Omental fat pad (tissue), 4 donors: ENCODE data around the gene ARHGEF12. TPM values are rescaled to one million over a fixed set of nuclear protein-coding genes. Genes with fewer than 3 reads are reported as not detected.

ENCODE experiments used
- ATAC-seq: fragments of 150-250 bp; one replicate; pipeline ENCODE4 v1.9.1; 2016; ENCODE audit warnings: mild to moderate bottlenecking, moderate library complexity; ENCODE audit not compliant: low FRiP score
- DNase-seq: peaks from one replicate; pipeline ENCODE4 v3.0.0-alpha.2; 2019; ENCODE audit warnings: low spot score
- total RNA-seq, 4 donors: library from RNA; depleted of rRNA; stranded (reverse); fragments of >200 nt; gene quantifications; one replicate each; pipeline ENCODE4 v1.1.0, GENCODE V29; 2016
- TF ChIP-seq, protein P1 (sequence below), 3 donors: fragments of 450-650 bp; IDR thresholded peaks; one replicate each; pipeline ENCODE4 v1.5.1; 2016 to 2017; ENCODE audit warnings: antibody characterized with exemption in 3 of 3, mild to moderate bottlenecking in 3 of 3, moderate library complexity in 2 of 3

ARHGEF12 gene
- total RNA-seq, 4 donors from 2014 or later: 69.8 to 137 (median 75.2) TPM

DNA sequence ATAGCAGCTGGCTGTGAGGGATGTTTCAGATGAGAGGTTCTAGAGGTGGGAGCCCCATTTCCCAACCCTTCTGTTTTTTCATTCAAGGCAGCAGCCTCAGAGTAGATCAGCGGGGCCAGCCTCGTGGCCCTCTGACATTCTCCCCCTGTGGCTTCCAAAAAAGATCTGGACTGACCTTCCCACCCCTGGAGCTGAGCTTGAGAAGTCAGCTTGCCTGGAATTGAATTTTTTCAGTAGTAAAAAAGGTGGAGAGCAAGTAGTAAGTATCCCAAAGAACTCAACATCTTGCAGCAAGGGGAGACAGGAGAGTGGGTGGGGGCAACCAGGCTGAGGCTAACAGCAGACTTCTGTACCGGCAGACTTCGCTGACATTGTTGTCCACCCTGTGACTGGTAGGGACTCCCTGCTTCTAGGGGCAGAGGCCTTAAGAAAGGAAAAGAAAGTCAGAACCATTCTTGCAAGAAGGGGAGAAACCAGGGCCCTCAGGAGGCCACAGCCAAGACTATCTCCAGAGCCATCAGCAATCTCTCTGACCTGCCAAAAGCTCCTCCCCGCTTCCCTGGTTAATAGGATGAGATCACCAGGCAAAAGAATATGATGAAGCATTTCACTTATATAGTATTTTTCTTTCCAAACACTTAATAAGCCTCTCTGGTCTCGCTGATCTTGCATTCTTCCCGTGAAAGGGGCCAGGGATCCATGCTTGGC is 173.3 kb downstream of the ARHGEF12 start:
- TF ChIP-seq, protein P1, sequence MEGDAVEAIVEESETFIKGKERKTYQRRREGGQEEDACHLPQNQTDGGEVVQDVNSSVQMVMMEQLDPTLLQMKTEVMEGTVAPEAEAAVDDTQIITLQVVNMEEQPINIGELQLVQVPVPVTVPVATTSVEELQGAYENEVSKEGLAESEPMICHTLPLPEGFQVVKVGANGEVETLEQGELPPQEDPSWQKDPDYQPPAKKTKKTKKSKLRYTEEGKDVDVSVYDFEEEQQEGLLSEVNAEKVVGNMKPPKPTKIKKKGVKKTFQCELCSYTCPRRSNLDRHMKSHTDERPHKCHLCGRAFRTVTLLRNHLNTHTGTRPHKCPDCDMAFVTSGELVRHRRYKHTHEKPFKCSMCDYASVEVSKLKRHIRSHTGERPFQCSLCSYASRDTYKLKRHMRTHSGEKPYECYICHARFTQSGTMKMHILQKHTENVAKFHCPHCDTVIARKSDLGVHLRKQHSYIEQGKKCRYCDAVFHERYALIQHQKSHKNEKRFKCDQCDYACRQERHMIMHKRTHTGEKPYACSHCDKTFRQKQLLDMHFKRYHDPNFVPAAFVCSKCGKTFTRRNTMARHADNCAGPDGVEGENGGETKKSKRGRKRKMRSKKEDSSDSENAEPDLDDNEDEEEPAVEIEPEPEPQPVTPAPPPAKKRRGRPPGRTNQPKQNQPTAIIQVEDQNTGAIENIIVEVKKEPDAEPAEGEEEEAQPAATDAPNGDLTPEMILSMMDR (IDR thresholded peaks at IDR 0.05): no peak
- DNase-seq (no peak), ATAC-seq (no peak)

DNA sequence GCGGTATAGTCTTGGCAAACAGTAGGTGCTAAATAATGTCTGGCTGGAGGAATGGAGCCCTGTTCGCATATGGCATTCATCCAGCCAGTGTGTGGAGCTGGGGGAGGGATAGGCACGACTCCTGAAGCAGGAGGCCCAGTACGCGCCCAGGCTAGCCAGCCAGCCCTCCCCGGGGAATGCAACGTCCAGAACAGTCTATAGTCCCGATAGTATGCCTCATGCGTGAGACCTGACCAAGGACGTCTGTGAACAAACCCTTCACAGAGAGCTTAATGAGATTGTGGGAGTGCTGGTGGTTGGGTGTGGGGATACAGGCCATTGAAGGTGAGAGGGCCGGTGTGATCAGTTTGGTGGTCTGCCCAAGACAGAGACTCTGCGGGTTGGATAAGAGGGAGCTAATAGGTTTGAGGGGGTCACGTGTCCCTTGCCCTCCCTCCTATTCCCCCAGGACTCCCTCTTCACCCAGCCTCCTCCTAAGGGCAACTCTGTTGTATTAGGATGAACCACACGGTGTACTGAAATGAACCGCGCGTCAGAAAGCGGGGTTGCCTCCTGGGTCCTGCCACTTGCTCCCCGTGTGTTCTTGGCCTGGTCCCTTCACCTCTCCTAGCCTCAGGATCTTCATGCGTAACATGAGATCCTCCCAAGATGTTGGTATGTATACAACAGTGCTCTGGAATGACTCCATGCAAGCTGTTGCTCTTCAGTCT is 174.3 kb downstream of the ARHGEF12 start:
- TF ChIP-seq, protein P1 (IDR thresholded peaks at IDR 0.05): no peak
- DNase-seq: no peak
- no peak for ATAC-seq

- ATAC-seq (peak; percentile 79), DNase-seq (peak; percentile 51)
- TF ChIP-seq, protein P1 (IDR thresholded peaks at IDR 0.05): peak in 2 of 3 donors; percentile 57 to 93
These were observed 175.1 kb downstream of the ARHGEF12 start, which contains the start of gene GRIK4 for GRCh38 chr11:120511116-120511819. Gene GRIK4, plus strand, starts transcription at chr11:120511748. Its CDS starts 148,571 bp downstream, at chr11:120660319.

DNA sequence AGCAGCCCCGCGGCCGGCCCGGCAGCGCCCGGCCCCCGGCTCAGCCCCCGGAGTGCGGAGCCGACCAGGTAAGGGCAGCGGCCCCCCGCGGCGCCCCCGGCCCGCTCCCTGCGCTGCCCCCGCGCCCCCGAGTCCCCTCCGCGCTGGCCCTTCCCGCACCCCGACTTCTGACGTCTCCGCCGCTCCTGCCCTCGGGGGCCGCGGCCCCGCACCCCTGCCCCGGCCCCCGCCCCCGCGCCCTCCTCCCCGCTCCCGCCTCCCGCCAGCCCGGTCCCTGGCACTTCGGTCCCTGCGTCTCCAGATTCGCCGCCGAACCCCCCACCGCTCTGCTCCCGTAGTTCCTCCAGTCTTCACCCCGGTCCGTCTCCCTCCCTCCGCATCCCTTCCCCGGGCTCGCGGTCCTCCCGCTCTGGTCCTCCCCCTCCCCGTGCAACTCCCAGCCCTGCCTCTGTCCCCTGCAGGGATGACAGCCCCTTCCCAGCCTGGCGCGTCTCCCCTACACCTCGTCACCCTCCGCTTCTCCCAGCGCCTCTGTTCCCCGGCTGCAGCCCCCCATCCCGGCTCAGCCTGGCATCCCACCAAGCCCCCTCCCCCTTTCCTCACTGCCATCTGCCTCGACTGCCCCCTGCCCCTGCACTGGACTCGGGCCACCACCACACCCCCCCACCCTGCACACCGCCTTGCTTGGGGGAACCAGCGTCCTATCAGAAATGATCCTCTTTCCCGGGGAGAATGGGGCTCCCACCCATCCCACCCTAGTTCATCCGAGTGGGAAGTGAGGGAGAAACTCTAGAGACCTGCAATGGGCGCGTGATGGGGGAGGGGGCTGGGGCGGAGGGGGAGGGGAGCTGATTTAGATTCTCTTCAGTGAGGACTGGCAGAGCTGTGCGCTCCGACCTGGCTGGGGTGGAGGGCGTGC is 175.9 kb downstream of the ARHGEF12 start:
- ATAC-seq (no peak), DNase-seq (no peak)
- TF ChIP-seq, protein P1 (IDR thresholded peaks at IDR 0.05): no peak

DNA sequence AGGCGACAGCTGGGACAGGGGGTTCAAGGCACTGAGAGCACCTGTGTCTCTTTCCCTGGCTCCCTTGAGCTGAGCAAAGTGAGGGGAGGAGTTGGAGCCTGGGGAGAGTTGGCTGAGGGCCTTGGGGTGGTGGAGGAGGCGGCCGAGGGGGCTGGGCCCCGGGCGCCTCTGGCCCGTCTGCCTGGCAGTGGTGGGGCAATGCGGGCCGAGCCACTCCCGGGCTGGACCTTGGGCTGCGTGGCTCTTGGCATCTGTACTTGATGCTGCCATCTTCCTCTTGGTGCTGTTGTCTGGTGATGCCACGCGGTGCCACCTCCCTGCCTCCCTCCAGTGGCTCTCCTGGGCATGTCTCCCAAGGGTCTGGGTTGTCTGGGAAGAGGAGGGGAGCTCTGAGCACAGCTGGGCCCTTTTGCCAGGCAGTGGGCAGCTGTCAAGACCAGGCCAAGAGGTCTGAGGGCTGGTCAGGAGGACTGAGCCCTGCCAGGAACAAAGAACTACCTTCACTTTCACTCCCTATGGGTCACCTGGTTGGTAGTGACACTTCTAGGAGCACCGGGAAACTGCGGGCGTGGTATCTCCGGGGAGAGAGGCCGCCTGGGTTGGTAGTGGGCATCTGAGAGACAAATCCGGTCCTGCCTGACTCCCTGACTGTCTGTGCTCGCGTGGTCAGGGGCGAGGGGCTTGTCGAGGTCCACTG is 176.7 kb downstream of the ARHGEF12 start:
- no peak for ATAC-seq
- no peak for DNase-seq
- TF ChIP-seq, protein P1 (IDR thresholded peaks at IDR 0.05): no peak
